ENCODE measurements around the gene GPR33. TPM values are rescaled to one million over a fixed set of nuclear protein-coding genes. Genes with fewer than 3 reads are reported as not detected.

The GPR33 gene
- total and polyA plus RNA-seq, 2 of the 8 experiments (the other 6 are each of a cell fraction or from before 2014, with no cell fraction given): not detected

- no peak overlapping the region for H2BK20ac ChIP-seq (ENCODE audit: low read length)
- H3K27me3 ChIP-seq (replicated peaks in 1 of 4; ENCODE audit: control insufficient read depth in 3 of 4, extremely low read depth in 1 of 4, insufficient read depth in 3 of 4, low read length in 3 of 4): no peaks in the 10 kb centered on the region
- DNase-seq (ENCODE audit: low read depth in 1 of 2, low spot score in 2 of 2) (no peak), FAIRE-seq (no peak)
- H3K18ac ChIP-seq (ENCODE audit: extremely low read depth, low read length): no peak overlapping the region
- H3K79me1 ChIP-seq (ENCODE audit: low read depth, low read length): no peaks in the 10 kb centered on the region
- no peaks in the 10 kb centered on the region; a peak in 1 of 4 replicates for H3K9me3 ChIP-seq (ENCODE audit: insufficient read depth in 2 of 2, low read depth in 1 of 2, low read length in 1 of 2)
- no peak overlapping the region for H2BK5ac ChIP-seq (ENCODE audit: low read depth, low read length)
- H2BK120ac ChIP-seq (replicated peaks; ENCODE audit: low read depth, low read length): no peak overlapping the region
- ChIA-PET POLR2A (ENCODE audit: partially characterized antibody) (interaction anchor here (1.2 kb wide), 1 partner anchor 41 kb away, joined by 3 read pairs; the partner anchor contains the start of gene HEATR5A), CTCF (ENCODE audit: partially characterized antibody) (no interaction called here)
- H2BK12ac ChIP-seq (ENCODE audit: low read depth, low read length): no peak overlapping the region
- no peak overlapping the region for H2BK15ac ChIP-seq (ENCODE audit: low read length)
- no peak overlapping the region for H3K14ac ChIP-seq (ENCODE audit: insufficient read length)
- no peak overlapping the region for H4K91ac ChIP-seq (replicated peaks; ENCODE audit: insufficient read length, low read length)
- H3K23me2 ChIP-seq (ENCODE audit: low read depth, low read length): peaks cover 3% of the 10 kb centered on the region
- no peaks in the 10 kb centered on the region for H4K20me1 ChIP-seq (replicated peaks in 1 of 2; ENCODE audit: control insufficient read depth in 1 of 2, insufficient read depth in 2 of 2, low read length in 2 of 2)
- no peak overlapping the region for H3K56ac ChIP-seq (replicated peaks; ENCODE audit: insufficient read length, low read depth, low read length)
- H3K4me2 ChIP-seq (ENCODE audit: insufficient read depth in 1 of 2, low read depth in 2 of 2, low read length in 2 of 2): no peak overlapping the region
- H3K4me1 ChIP-seq (replicated peaks in 1 of 4; ENCODE audit: control insufficient read depth in 3 of 4, insufficient read depth in 4 of 4, low read length in 3 of 4): peaks cover 0 to 5% (median 2%) of the 10 kb centered on the region in 4 experiments; a peak in 2 of 7 replicates
- no peak overlapping the region for H3K9ac ChIP-seq (replicated peaks in 1 of 4; ENCODE audit: extremely low read depth in 1 of 4, low read depth in 3 of 4, low read length in 3 of 4)
- no peak overlapping the region for H4K8ac ChIP-seq (ENCODE audit: extremely low read depth, insufficient read depth, low read length)
- no peaks in the 10 kb centered on the region for H3K36me3 ChIP-seq (ENCODE audit: control insufficient read depth in 2 of 4, insufficient read depth in 4 of 4, low read length in 3 of 4)
- H3K79me2 ChIP-seq (ENCODE audit: control insufficient read depth in 1 of 2, insufficient read depth in 2 of 2, low read length in 2 of 2): no peaks in the 10 kb centered on the region
- no peak overlapping the region for H3K23ac ChIP-seq (ENCODE audit: insufficient read length)
- TF ChIP-seq EZH2 (IDR thresholded peaks at IDR 0.05; ENCODE audit: low read depth, low read length, severe bottlenecking) (no peak), RNF2 (IDR thresholded peaks at IDR 0.05; ENCODE audit: borderline replicate concordance, low read depth, low read length, missing control alignments, poor library complexity, severe bottlenecking) (no peak), EP300 (IDR thresholded peaks at IDR 0.05; ENCODE audit: borderline replicate concordance in 1 of 2, low read depth in 2 of 2, low read length in 2 of 2) (no peak)
- H2AK5ac ChIP-seq (ENCODE audit: low read depth, low read length): no peak overlapping the region
- WGBS, 2 experiments (ENCODE audit: extremely low coverage in 1 of 2, insufficient coverage in 1 of 2, insufficient read length in 1 of 2, insufficient replicate concordance in 2 of 2, low coverage in 1 of 2, low lambda C conversion rate in 2 of 2, missing lambda C conversion rate in 1 of 2): 90 to 100% methylated on average over 1 to 3 of the region's 3 CpGs
- peak overlapping the region; percentile 95 for H2AFZ ChIP-seq (ENCODE audit: low read length)
- no peak overlapping the region for H3K27ac ChIP-seq (ENCODE audit: low read depth, low read length)
- H3K4me3 ChIP-seq (ENCODE audit: extremely low read depth in 1 of 4, insufficient read depth in 2 of 4, low read depth in 3 of 4, low read length in 4 of 4): no peak overlapping the region
- H4K5ac ChIP-seq (ENCODE audit: insufficient read length, low read depth, low read length): no peak overlapping the region
- no peak overlapping the region for H3K4ac ChIP-seq (replicated peaks; ENCODE audit: insufficient read length, low read depth, low read length)
Measured at GRCh38 chr14:31461545-31461944, 26.3 kb downstream of the GPR33 start.

Data from H1 (cell line).